Measurements from ENCODE around the gene CECR2. TPM values are rescaled to one million over a fixed set of nuclear protein-coding genes. Genes with fewer than 3 reads are reported as not detected.

Gene CECR2
- total RNA-seq, 1 donor from 2014 or later, result 0.24 TPM

DNA sequence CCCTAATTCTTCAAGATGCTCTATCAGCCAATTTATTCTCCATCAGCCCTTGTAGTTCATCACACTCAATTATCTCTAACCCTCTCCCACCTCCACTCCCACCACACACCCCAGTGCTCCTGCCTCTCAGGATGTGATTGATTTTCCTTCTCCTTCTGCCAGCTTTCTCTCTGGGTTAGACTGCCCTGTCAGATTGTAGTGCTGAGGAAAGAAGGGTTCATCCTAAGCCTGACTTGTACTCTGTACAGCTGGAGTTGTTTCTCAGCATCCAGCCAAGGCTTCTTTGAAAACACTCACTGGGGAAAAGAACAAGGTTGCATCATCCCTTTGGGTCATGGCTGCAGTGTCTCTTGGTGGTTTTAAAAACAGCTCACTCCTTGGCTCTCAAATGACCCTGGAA is 61.2 kb downstream of the CECR2 start:
- Mint-ChIP-seq H3K9me3 (ENCODE audit: unreplicated experiment) (no peaks in the 10 kb centered on the region), H3K36me3 (ENCODE audit: unreplicated experiment) (no peaks in the 10 kb centered on the region), H3K27ac (ENCODE audit: unreplicated experiment) (no peak overlapping the region), H3K4me3 (ENCODE audit: unreplicated experiment) (no peak overlapping the region), H3K4me1 (ENCODE audit: unreplicated experiment) (no peaks in the 10 kb centered on the region), H3K27me3 (ENCODE audit: unreplicated experiment) (no peaks in the 10 kb centered on the region)
- DNase-seq (ENCODE audit: extremely low spot score, unreplicated experiment), result no peak
- TF ChIP-seq, protein P1, sequence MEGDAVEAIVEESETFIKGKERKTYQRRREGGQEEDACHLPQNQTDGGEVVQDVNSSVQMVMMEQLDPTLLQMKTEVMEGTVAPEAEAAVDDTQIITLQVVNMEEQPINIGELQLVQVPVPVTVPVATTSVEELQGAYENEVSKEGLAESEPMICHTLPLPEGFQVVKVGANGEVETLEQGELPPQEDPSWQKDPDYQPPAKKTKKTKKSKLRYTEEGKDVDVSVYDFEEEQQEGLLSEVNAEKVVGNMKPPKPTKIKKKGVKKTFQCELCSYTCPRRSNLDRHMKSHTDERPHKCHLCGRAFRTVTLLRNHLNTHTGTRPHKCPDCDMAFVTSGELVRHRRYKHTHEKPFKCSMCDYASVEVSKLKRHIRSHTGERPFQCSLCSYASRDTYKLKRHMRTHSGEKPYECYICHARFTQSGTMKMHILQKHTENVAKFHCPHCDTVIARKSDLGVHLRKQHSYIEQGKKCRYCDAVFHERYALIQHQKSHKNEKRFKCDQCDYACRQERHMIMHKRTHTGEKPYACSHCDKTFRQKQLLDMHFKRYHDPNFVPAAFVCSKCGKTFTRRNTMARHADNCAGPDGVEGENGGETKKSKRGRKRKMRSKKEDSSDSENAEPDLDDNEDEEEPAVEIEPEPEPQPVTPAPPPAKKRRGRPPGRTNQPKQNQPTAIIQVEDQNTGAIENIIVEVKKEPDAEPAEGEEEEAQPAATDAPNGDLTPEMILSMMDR (IDR thresholded peaks at IDR 0.05), result no peak

DNA sequence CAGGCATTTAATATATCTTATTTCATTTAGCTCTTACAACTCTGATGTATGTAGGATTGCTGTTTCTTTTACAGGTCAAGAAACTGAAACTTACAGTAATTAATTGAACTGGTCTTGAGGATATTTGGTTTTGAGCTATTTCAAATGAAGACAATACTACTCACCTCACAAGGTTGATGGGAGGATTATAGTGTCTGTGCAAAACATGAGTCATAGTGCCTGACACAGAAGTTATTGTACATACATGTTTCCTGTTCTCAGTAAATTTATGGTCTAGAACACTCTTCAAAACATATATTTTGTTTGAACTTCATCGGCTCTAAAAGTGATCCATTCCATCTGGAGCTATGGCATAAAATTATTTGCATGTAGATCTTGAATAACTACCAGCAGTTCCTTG is 61.9 kb downstream of the CECR2 start:
- TF ChIP-seq, protein P1 (IDR thresholded peaks at IDR 0.05), result no peak
- no peaks in the 10 kb centered on the region for H3K9me3 Mint-ChIP-seq (ENCODE audit: unreplicated experiment)
- DNase-seq (ENCODE audit: extremely low spot score, unreplicated experiment), result no peak
- no peak overlapping the region for H3K27ac Mint-ChIP-seq (ENCODE audit: unreplicated experiment)
- H3K4me1 Mint-ChIP-seq (ENCODE audit: unreplicated experiment), result no peaks in the 10 kb centered on the region
- no peaks in the 10 kb centered on the region for H3K36me3 Mint-ChIP-seq (ENCODE audit: unreplicated experiment)
- H3K27me3 Mint-ChIP-seq (ENCODE audit: unreplicated experiment), result no peaks in the 10 kb centered on the region
- no peak overlapping the region for H3K4me3 Mint-ChIP-seq (ENCODE audit: unreplicated experiment)

DNA sequence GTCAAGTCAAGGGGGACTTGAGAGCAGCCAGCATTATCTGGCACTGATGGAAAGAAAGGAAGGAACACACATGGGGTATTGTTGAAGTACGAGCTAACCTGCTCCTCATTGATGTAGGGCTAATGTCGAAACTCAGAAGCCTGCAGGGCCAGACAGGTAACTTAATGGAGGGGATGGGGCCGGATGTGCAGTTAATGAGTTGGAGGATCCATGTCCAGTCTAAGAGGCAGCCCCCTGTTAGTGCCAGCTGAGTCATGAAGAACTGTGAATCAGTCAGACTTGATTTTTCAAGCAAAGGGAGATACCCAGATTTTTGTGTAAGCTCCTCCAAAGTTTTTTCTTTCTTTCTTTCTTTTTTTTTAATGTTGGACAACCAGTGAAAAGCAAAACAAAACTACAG is 65.6 kb downstream of the CECR2 start:
- no peak for DNase-seq (ENCODE audit: extremely low spot score, unreplicated experiment)
- H3K27ac Mint-ChIP-seq (ENCODE audit: unreplicated experiment), result no peak overlapping the region
- H3K36me3 Mint-ChIP-seq (ENCODE audit: unreplicated experiment), result no peaks in the 10 kb centered on the region
- TF ChIP-seq, protein P1 (IDR thresholded peaks at IDR 0.05), result no peak
- no peaks in the 10 kb centered on the region for H3K9me3 Mint-ChIP-seq (ENCODE audit: unreplicated experiment)
- peaks cover 9% of the 10 kb centered on the region for H3K27me3 Mint-ChIP-seq (ENCODE audit: unreplicated experiment)
- H3K4me1 Mint-ChIP-seq (ENCODE audit: unreplicated experiment), result peaks cover 3% of the 10 kb centered on the region
- no peak overlapping the region for H3K4me3 Mint-ChIP-seq (ENCODE audit: unreplicated experiment)

DNA sequence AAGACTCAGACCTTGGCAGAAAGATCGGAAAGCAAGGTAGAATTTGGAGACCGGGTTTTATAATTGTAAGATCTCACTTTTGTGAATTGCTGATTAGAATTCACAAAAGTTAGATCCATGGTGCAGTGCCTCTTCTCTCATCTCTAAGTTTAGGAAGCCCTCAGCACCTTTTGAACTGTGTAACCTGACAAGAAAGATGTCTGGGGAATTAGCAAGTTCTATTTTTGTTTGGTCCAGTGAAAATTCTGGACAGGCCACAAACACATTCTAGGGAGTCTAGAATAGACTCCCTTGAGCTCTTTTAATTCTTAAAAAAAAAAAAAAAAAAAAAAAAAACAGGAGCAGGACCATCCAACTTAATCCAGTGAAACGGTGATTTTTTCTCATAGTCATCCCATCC is 66.1 kb downstream of the CECR2 start:
- DNase-seq (ENCODE audit: extremely low spot score, unreplicated experiment), result no peak
- H3K27me3 Mint-ChIP-seq (ENCODE audit: unreplicated experiment), result peaks cover 9% of the 10 kb centered on the region
- H3K27ac Mint-ChIP-seq (ENCODE audit: unreplicated experiment), result no peak overlapping the region
- H3K4me3 Mint-ChIP-seq (ENCODE audit: unreplicated experiment), result no peak overlapping the region
- no peaks in the 10 kb centered on the region for H3K36me3 Mint-ChIP-seq (ENCODE audit: unreplicated experiment)
- TF ChIP-seq, protein P1 (IDR thresholded peaks at IDR 0.05), result no peak
- peaks cover 3% of the 10 kb centered on the region for H3K4me1 Mint-ChIP-seq (ENCODE audit: unreplicated experiment)
- no peaks in the 10 kb centered on the region for H3K9me3 Mint-ChIP-seq (ENCODE audit: unreplicated experiment)

DNA sequence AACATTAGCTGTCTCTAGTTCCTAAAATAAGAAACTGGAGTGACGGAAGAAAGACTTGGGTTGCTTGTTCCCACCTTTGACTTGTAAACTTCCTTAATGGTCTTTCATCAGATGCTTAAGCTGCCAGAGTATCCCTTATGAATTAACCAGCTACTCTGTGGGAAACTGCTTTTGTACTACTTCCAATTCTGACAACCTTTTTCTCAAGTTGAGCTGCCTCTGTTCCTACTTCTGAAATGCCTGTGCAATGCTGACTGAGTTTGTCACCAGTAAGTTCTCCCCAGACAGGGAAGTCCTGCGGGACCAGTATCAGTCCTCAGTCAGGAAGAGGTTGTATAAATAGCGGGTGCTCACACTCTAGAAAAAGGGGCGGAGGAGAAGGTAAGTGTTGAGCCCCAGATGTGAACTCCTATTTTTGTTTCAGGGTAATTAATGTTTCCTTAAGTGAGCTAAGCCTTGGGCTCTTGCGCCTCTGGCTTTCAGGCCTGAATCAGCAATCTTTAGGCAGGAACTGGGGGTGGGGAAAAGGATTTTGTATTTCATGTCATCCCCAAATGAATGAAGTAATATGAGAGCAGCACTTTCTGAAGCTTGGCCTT is 67.2 kb downstream of the CECR2 start:
- H3K4me3 Mint-ChIP-seq (ENCODE audit: unreplicated experiment), result no peak overlapping the region

More for the DNA sequence above, 67.2 kb downstream of the CECR2 start:
- H3K4me1 Mint-ChIP-seq (ENCODE audit: unreplicated experiment), result peaks cover 3% of the 10 kb centered on the region
- peaks cover 9% of the 10 kb centered on the region for H3K27me3 Mint-ChIP-seq (ENCODE audit: unreplicated experiment)
- H3K9me3 Mint-ChIP-seq (ENCODE audit: unreplicated experiment), result no peaks in the 10 kb centered on the region
- H3K27ac Mint-ChIP-seq (ENCODE audit: unreplicated experiment), result no peak overlapping the region
- TF ChIP-seq, protein P1 (IDR thresholded peaks at IDR 0.05), result no peak
- DNase-seq (ENCODE audit: extremely low spot score, unreplicated experiment), result no peak
- no peaks in the 10 kb centered on the region for H3K36me3 Mint-ChIP-seq (ENCODE audit: unreplicated experiment)
